ENCODE data around the gene MEGF11. TPM values are rescaled to one million over a fixed set of nuclear protein-coding genes. Genes with fewer than 3 reads are reported as not detected.

Gene MEGF11
- total RNA-seq (2014; rRNA removed; shearing (Covaris generic)), result under 0.01 and 0.34 TPM in 2 replicates

- peak; percentile 62 for DNase-seq (ENCODE audit: low read depth)
Observed at GRCh38 chr15:66253418-66254088, at the start of gene MEGF11. Gene MEGF11, minus strand, starts transcription at chr15:66253750. Its CDS starts 125,347 bp downstream, at chr15:66128403.

GRCh38 chr15:66302489-66303278 lies 49.1 kb upstream of the MEGF11 start:
- DNase-seq (ENCODE audit: low read depth), result no peak

- no peak for DNase-seq (ENCODE audit: low read depth)
Observed at GRCh38 chr15:66298803-66299251, 45.3 kb upstream of the MEGF11 start.

- DNase-seq (ENCODE audit: low read depth), result no peak
Observed at GRCh38 chr15:66296186-66296585, 42.6 kb upstream of the MEGF11 start.

GRCh38 chr15:66294932-66295235 lies 41.3 kb upstream of the MEGF11 start:
- DNase-seq (ENCODE audit: low read depth), result peak; percentile 19

GRCh38 chr15:66294157-66294931 lies 40.8 kb upstream of the MEGF11 start:
- DNase-seq (ENCODE audit: low read depth), result peak; percentile 63

GRCh38 chr15:66293419-66294156 lies 40.0 kb upstream of the MEGF11 start, which contains the start of gene DIS3L:
Gene DIS3L, plus strand, starts transcription at chr15:66293568. Its CDS starts 29 bp downstream, at chr15:66293597.
- DNase-seq (ENCODE audit: low read depth), result peak; percentile 68

- no peak for DNase-seq (ENCODE audit: low read depth)
Observed at GRCh38 chr15:66292571-66293418, 39.2 kb upstream of the MEGF11 start.

- no peak for DNase-seq (ENCODE audit: low read depth)
Observed at GRCh38 chr15:66291816-66292570, 38.4 kb upstream of the MEGF11 start.

- no peak for DNase-seq (ENCODE audit: low read depth)
Observed at GRCh38 chr15:66290518-66290917, 37.0 kb upstream of the MEGF11 start.

GRCh38 chr15:66290007-66290406 lies 36.5 kb upstream of the MEGF11 start:
- DNase-seq (ENCODE audit: low read depth), result no peak

- no peak for DNase-seq (ENCODE audit: low read depth)
Observed at GRCh38 chr15:66288551-66289185, 35.1 kb upstream of the MEGF11 start.

GRCh38 chr15:66288093-66288492 lies 34.5 kb upstream of the MEGF11 start:
- no peak for DNase-seq (ENCODE audit: low read depth)

- no peak for DNase-seq (ENCODE audit: low read depth)
Observed at GRCh38 chr15:66287461-66288057, 34.0 kb upstream of the MEGF11 start.

GRCh38 chr15:66285533-66286280 lies 32.2 kb upstream of the MEGF11 start:
- no peak for DNase-seq (ENCODE audit: low read depth)

- no peak for DNase-seq (ENCODE audit: low read depth)
Observed at GRCh38 chr15:66284271-66284670, 30.7 kb upstream of the MEGF11 start.

- DNase-seq (ENCODE audit: low read depth), result no peak
Observed at GRCh38 chr15:66278671-66279070, 25.1 kb upstream of the MEGF11 start.

GRCh38 chr15:66278056-66278455 lies 24.5 kb upstream of the MEGF11 start:
- DNase-seq (ENCODE audit: low read depth), result no peak
